Mononuclear cell (primary cell): ENCODE measurements around the gene RAMP3. TPM values are rescaled to one million over a fixed set of nuclear protein-coding genes. Genes with fewer than 3 reads are reported as not detected.
"Not testable (repeated sequence)": the region's sequence is repeated elsewhere in the genome, so short reads cannot be mapped to it uniquely, and the experiment has no call there.

Experiments used
- H3K27me3 ChIP-seq: 2 replicates; pipeline ENCODE4 v1.6.0; 2011; ENCODE audit warnings: low read length, control low read depth; ENCODE audit not compliant: insufficient read depth
- H3K4me1 ChIP-seq: 2 replicates; pipeline ENCODE4 v1.5.1; 2011; ENCODE audit warnings: mild to moderate bottlenecking, low read length, control low read depth; ENCODE audit not compliant: insufficient read depth
- H3K4me3 ChIP-seq: 2 replicates; pipeline ENCODE4 v1.5.1; 2011; ENCODE audit warnings: mild to moderate bottlenecking, low read length, moderate library complexity
- H3K9me3 ChIP-seq: 2 replicates; pipeline ENCODE4 v1.5.1; 2011; ENCODE audit warnings: low read depth, mild to moderate bottlenecking, control low read depth, low read length
- total RNA-seq: library from RNA; depleted of rRNA; stranded (reverse); fragments of >200 nt; gene quantifications from one replicate; pipeline ENCODE4 v1.2.3, GENCODE V29; 2012

The RAMP3 gene
- total RNA-seq = 0.31 TPM

- Histone ChIP-seq H3K4me3 (no peak within 1 kb of the TSS), H3K27me3 (peaks cover 21% of the 10 kb centered on the region), H3K4me1 (peaks cover 8% of the 10 kb centered on the region), H3K9me3 (no peaks in the 10 kb centered on the region)
Measured at GRCh38 chr7:45157653-45158401, at the start of gene RAMP3. Gene RAMP3 (plus strand): TSS chr7:45157791. CDS start chr7:45157829, 38 bp downstream.

- H3K27me3 ChIP-seq = no peaks in the 10 kb centered on the region
- H3K9me3 ChIP-seq = no peaks in the 10 kb centered on the region
- H3K4me1 ChIP-seq = peaks cover 48% of the 10 kb centered on the region
- H3K4me3 ChIP-seq = no peak overlapping the region
Measured at GRCh38 chr7:45108863-45109262, 48.7 kb upstream of the RAMP3 start.

- Histone ChIP-seq H3K4me3 (peak within 1 kb of the TSS; percentile 55), H3K4me1 (peaks cover 46% of the 10 kb centered on the region), H3K9me3 (no peaks in the 10 kb centered on the region), H3K27me3 (no peaks in the 10 kb centered on the region)
Measured at GRCh38 chr7:45111298-45112223, 46.0 kb upstream of the RAMP3 start, which contains the start of gene TBRG4. Gene TBRG4 (minus strand): TSS chr7:45111697. CDS start chr7:45109237, 2,460 bp downstream.

GRCh38 chr7:45112648-45113047, 44.9 kb upstream of the RAMP3 start:
- no peaks in the 10 kb centered on the region for H3K27me3 ChIP-seq
- no peak overlapping the region for H3K4me3 ChIP-seq
- no peaks in the 10 kb centered on the region for H3K9me3 ChIP-seq
- H3K4me1 ChIP-seq = peaks cover 36% of the 10 kb centered on the region

GRCh38 chr7:45114257-45114656, 43.3 kb upstream of the RAMP3 start:
- peaks cover 22% of the 10 kb centered on the region for H3K4me1 ChIP-seq

GRCh38 chr7:45114926-45115325, 42.7 kb upstream of the RAMP3 start:
- Histone ChIP-seq H3K4me1 (peaks cover 15% of the 10 kb centered on the region), H3K27me3 (no peaks in the 10 kb centered on the region), H3K9me3 (no peaks in the 10 kb centered on the region), H3K4me3 (no peak overlapping the region)

More at GRCh38 chr7:45114257-45114656, 43.3 kb upstream of the RAMP3 start:
- not testable (repeated sequence) for H3K27me3 ChIP-seq, H3K9me3 ChIP-seq, H3K4me3 ChIP-seq

GRCh38 chr7:45116048-45116447, 41.5 kb upstream of the RAMP3 start:
- no peaks in the 10 kb centered on the region for H3K27me3 ChIP-seq
- no peaks in the 10 kb centered on the region for H3K9me3 ChIP-seq
- no peak overlapping the region for H3K4me3 ChIP-seq
- peaks cover 4% of the 10 kb centered on the region for H3K4me1 ChIP-seq

- H3K9me3 ChIP-seq = no peaks in the 10 kb centered on the region
- H3K4me1 ChIP-seq = peaks cover 4% of the 10 kb centered on the region
- no peaks in the 10 kb centered on the region for H3K27me3 ChIP-seq
- H3K4me3 ChIP-seq = no peak overlapping the region
Measured at GRCh38 chr7:45117582-45117981, 40.0 kb upstream of the RAMP3 start.

GRCh38 chr7:45118292-45118691, 39.3 kb upstream of the RAMP3 start:
- H3K9me3 ChIP-seq = no peaks in the 10 kb centered on the region
- no peak overlapping the region for H3K4me3 ChIP-seq
- peaks cover 8% of the 10 kb centered on the region for H3K4me1 ChIP-seq
- no peaks in the 10 kb centered on the region for H3K27me3 ChIP-seq

GRCh38 chr7:45118889-45119331, 38.7 kb upstream of the RAMP3 start:
- Histone ChIP-seq H3K4me3 (no peak overlapping the region), H3K9me3 (no peaks in the 10 kb centered on the region), H3K4me1 (peaks cover 13% of the 10 kb centered on the region), H3K27me3 (no peaks in the 10 kb centered on the region)

- peaks cover 13% of the 10 kb centered on the region for H3K4me1 ChIP-seq
- no peak overlapping the region for H3K4me3 ChIP-seq
- H3K9me3 ChIP-seq = no peaks in the 10 kb centered on the region
- no peaks in the 10 kb centered on the region for H3K27me3 ChIP-seq
Measured at GRCh38 chr7:45119550-45119949, 38.0 kb upstream of the RAMP3 start.

GRCh38 chr7:45122975-45123860, 34.4 kb upstream of the RAMP3 start:
- no peaks in the 10 kb centered on the region for H3K27me3 ChIP-seq
- peaks cover 13% of the 10 kb centered on the region for H3K4me1 ChIP-seq
- no peaks in the 10 kb centered on the region for H3K9me3 ChIP-seq
- H3K4me3 ChIP-seq = no peak overlapping the region

GRCh38 chr7:45123913-45124710, 33.5 kb upstream of the RAMP3 start:
- Histone ChIP-seq H3K4me3 (no peak overlapping the region), H3K9me3 (no peaks in the 10 kb centered on the region)

More at GRCh38 chr7:45123913-45124710, 33.5 kb upstream of the RAMP3 start:
- Histone ChIP-seq H3K27me3 (no peaks in the 10 kb centered on the region), H3K4me1 (peaks cover 13% of the 10 kb centered on the region)
